Heart left ventricle (tissue), 13 donors: ENCODE measurements around the gene ADRB1.

ENCODE experiments used
- POLR2A ChIP-seq, 2 donors: fragments of 450-650 bp; IDR thresholded peaks; one replicate each; pipeline ENCODE4 v1.6.1; 2017; ENCODE audit warnings: antibody characterized with exemption in 2 of 2, mild to moderate bottlenecking in 2 of 2, moderate library complexity in 2 of 2
- TF ChIP-seq, protein P1 (sequence below), 12 donors: fragments of 200-600 bp; sonication (generic) in 4 of 12; IDR thresholded peaks; one replicate each; pipeline versions ENCODE4 v1.5.0 to v1.8.0; 2018 to 2022; ENCODE audit warnings: antibody characterized with exemption in 12 of 12, mild to moderate bottlenecking in 5 of 12
- donor health status: ischemic (EF 13 %, LVEDD 7.1; RV severe dilation, severe dysfunction).
- donor health status: DM: no; HTN: yes; CAD: no.
- donor health status: DM: no; HTN: no; CAD: no.
- donor health status: ischemic (EF 25% LVEDD 6.9; RV normal size, moderate dysfunction).
- donor health status: ischemic (EF 25% LVEDD 5.7; RV mildly dilated, moderate dysfunction).
- donor health status: ischemic (EF 35%, LVEDD 5.7; RV mildly dilated, moderate dysfunction).
- donor health status: nonischemic (EF 11% LVEDD 7.7; RV severe dilation, severe dysfunction).
- donor health status: DM: yes; HTN: yes; CAD: no.
- donor health status: PGD.
- donor health status: ischemic (EF 29% LVEDD 5.4; RV normal size, mild dysfunction).
- donor health status: nonischemic (EF 23%, LVEDD 6.1; RV moderate dilation, normal function).

DNA sequence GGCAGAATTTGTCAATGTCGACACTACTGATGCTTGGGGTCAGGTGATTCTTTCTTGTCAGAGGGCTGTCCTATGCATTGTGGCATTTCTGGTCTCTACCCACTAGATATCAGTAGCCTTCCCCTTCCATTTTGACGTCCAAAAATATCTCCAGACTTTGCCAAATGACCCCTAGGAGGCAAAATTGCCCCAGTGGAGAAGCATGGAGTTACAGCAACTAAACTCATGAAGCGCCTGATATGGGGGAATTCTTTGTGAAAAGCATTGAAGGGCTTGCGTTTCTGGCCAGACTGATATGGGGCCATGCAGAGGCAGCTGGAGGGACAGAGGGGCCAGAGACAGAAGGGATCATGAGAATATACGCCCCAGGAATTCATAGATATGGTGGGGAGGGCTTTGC, 43.6 kb downstream of the ADRB1 start:
- no peak for TF ChIP-seq POLR2A (IDR thresholded peaks at IDR 0.05)
- TF ChIP-seq, protein P1, sequence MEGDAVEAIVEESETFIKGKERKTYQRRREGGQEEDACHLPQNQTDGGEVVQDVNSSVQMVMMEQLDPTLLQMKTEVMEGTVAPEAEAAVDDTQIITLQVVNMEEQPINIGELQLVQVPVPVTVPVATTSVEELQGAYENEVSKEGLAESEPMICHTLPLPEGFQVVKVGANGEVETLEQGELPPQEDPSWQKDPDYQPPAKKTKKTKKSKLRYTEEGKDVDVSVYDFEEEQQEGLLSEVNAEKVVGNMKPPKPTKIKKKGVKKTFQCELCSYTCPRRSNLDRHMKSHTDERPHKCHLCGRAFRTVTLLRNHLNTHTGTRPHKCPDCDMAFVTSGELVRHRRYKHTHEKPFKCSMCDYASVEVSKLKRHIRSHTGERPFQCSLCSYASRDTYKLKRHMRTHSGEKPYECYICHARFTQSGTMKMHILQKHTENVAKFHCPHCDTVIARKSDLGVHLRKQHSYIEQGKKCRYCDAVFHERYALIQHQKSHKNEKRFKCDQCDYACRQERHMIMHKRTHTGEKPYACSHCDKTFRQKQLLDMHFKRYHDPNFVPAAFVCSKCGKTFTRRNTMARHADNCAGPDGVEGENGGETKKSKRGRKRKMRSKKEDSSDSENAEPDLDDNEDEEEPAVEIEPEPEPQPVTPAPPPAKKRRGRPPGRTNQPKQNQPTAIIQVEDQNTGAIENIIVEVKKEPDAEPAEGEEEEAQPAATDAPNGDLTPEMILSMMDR (IDR thresholded peaks at IDR 0.05): no peak
